HG03095 (cell line): ENCODE measurements around the gene TTC34.

ENCODE experiments used
- ATAC-seq: cut with Tn5 transposase; IDR thresholded peaks from one replicate; pipeline ENCODE4 v1.9.1; 2021; ENCODE audit warnings: moderate library complexity; ENCODE audit not compliant: unreplicated experiment

TTC34 gene

GRCh38 chr1:2801535-2802291, at the start of gene TTC34:
TSS of gene TTC34 (minus strand) at chr1:2801693. CDS start at chr1:2800827, 866 bp downstream.
- ATAC-seq = no peak

GRCh38 chr1:2850502-2850901, 49.0 kb upstream of the TTC34 start:
- no peak for ATAC-seq

- ATAC-seq = no peak
These were observed 46.6 kb upstream of the TTC34 start for GRCh38 chr1:2848006-2848670.

GRCh38 chr1:2847086-2847985, 45.8 kb upstream of the TTC34 start:
- no peak for ATAC-seq

- ATAC-seq = no peak
These were observed 44.4 kb upstream of the TTC34 start for GRCh38 chr1:2845869-2846268.

- ATAC-seq = no peak
These were observed 38.7 kb upstream of the TTC34 start for GRCh38 chr1:2840036-2840809.

- no peak for ATAC-seq
These were observed 36.3 kb upstream of the TTC34 start for GRCh38 chr1:2837823-2838222.

GRCh38 chr1:2837316-2837715, 35.8 kb upstream of the TTC34 start:
- ATAC-seq = no peak

GRCh38 chr1:2836333-2836970, 35.0 kb upstream of the TTC34 start:
- no peak for ATAC-seq

- ATAC-seq = no peak
These were observed 34.2 kb upstream of the TTC34 start for GRCh38 chr1:2835650-2836159.

GRCh38 chr1:2834741-2835564, 33.5 kb upstream of the TTC34 start:
- ATAC-seq = no peak

- no peak for ATAC-seq
These were observed 32.6 kb upstream of the TTC34 start for GRCh38 chr1:2834146-2834475.

GRCh38 chr1:2833454-2834145, 32.1 kb upstream of the TTC34 start:
- no peak for ATAC-seq

GRCh38 chr1:2832506-2833453, 31.3 kb upstream of the TTC34 start:
- ATAC-seq = no peak

GRCh38 chr1:2831596-2832212, 30.2 kb upstream of the TTC34 start:
- ATAC-seq = no peak

GRCh38 chr1:2830761-2831425, 29.4 kb upstream of the TTC34 start:
- ATAC-seq = no peak
